IMR-90 (cell line): Measurements from ENCODE around the gene ORC5. TPM values are rescaled to one million over a fixed set of nuclear protein-coding genes. Genes with fewer than 3 reads are reported as not detected.

Experiments
- ATAC-seq: fragments of 200-7000 bp; cut with Tn5 transposase; 2 replicates; pipeline ENCODE4 v1.9.1; 2020; ENCODE audit warnings: low read depth, mild to moderate bottlenecking, moderate library complexity
- BruUV-seq: library from RNA; stranded (reverse); fragments of 400-500 nt; replicated peaks from 2 replicates; lab custom pipeline; 2021; lab: Mats Ljungman, UMichigan
- CTCF ChIA-PET: fragments of 300-600 bp; formaldehyde crosslinking; extraction: SDS; loops from one replicate; lab custom pipeline; 2021; ENCODE audit warnings: antibody characterized with exemption; lab: Yijun Ruan, JAX
- POLR2A ChIA-PET: fragments of 300-600 bp; sonication (Branson Sonifier 250); formaldehyde crosslinking; loops from one replicate; lab custom pipeline; 2022; ENCODE audit warnings: antibody characterized with exemption; ENCODE audit not compliant: unreplicated experiment; lab: Charles Lee
- DNase-seq: peaks from one replicate; pipeline ENCODE4 v3.0.0; 2013
- H2AFZ ChIP-seq: replicated peaks from 2 replicates; pipeline ENCODE3; 2013; ENCODE audit warnings: low read length, mild to moderate bottlenecking; ENCODE audit not compliant: poor library complexity
- H2AK5ac ChIP-seq: 2 replicates; pipeline ENCODE4 v1.6.1; 2013; ENCODE audit warnings: low read depth, low read length, inconsistent platforms
- H2AK9ac ChIP-seq: replicated peaks from 2 replicates; pipeline ENCODE3; 2013; ENCODE audit warnings: mild to moderate bottlenecking, low read depth, low read length, moderate library complexity; ENCODE audit not compliant: poor library complexity
- H2BK120ac ChIP-seq: 2 replicates; pipeline ENCODE4 v1.6.1; 2013; ENCODE audit warnings: low read depth, low read length, inconsistent platforms
- H2BK15ac ChIP-seq: 3 replicates; pipeline ENCODE4 v1.6.1; 2013; ENCODE audit warnings: low read depth, low read length, inconsistent platforms
- H2BK20ac ChIP-seq: 2 replicates; pipeline ENCODE4 v1.6.1; 2013; ENCODE audit warnings: low read depth, mild to moderate bottlenecking, inconsistent platforms, low read length, moderate library complexity
- H2BK5ac ChIP-seq: 2 replicates; pipeline ENCODE4 v1.6.1; 2013; ENCODE audit warnings: mild to moderate bottlenecking, low read depth, low read length, inconsistent platforms; ENCODE audit not compliant: poor library complexity, severe bottlenecking
- H3K14ac ChIP-seq: replicated peaks from 2 replicates; pipeline ENCODE4 v1.6.1; 2013; ENCODE audit warnings: low read depth, low read length, inconsistent platforms
- H3K18ac ChIP-seq: 2 replicates; pipeline ENCODE4 v1.6.1; 2013; ENCODE audit warnings: low read depth, low read length, control low read depth
- H3K23ac ChIP-seq: 2 replicates; pipeline ENCODE4 v1.6.1; 2013; ENCODE audit warnings: low read depth, low read length, inconsistent platforms
- H3K27ac ChIP-seq: 2 replicates; pipeline ENCODE4 v1.5.1; 2013; ENCODE audit warnings: mild to moderate bottlenecking, control low read depth, low read length; ENCODE audit not compliant: insufficient read depth
- H3K27me3 ChIP-seq: 2 replicates; pipeline ENCODE4 v1.6.1; 2013; ENCODE audit warnings: low read length; ENCODE audit not compliant: control insufficient read depth, insufficient read depth
- H3K36me3 ChIP-seq: 2 replicates; pipeline ENCODE4 v1.6.1; 2013; ENCODE audit warnings: low read length, mixed read lengths; ENCODE audit not compliant: control insufficient read depth, insufficient read depth
- H3K4ac ChIP-seq: 2 replicates; pipeline ENCODE4 v1.6.1; 2013; ENCODE audit warnings: low read depth, low read length, inconsistent platforms
- H3K4me1 ChIP-seq: 2 replicates; pipeline ENCODE4 v1.6.1; 2013; ENCODE audit warnings: low read length, mixed read lengths; ENCODE audit not compliant: control insufficient read depth, insufficient read depth
- H3K4me2 ChIP-seq: 2 replicates; pipeline ENCODE4 v1.6.1; 2013; ENCODE audit warnings: low read depth, mild to moderate bottlenecking, control low read depth, low read length, moderate library complexity
- H3K4me3 ChIP-seq: 2 replicates; pipeline ENCODE4 v1.5.1; 2013; ENCODE audit warnings: low read depth, mild to moderate bottlenecking, control low read depth, low read length, moderate library complexity; ENCODE audit not compliant: insufficient read depth
- H3K56ac ChIP-seq: 2 replicates; pipeline ENCODE4 v1.6.1; 2013; ENCODE audit warnings: low read length, inconsistent platforms; ENCODE audit not compliant: insufficient read depth; ENCODE audit errors: extremely low read depth
- H3K79me1 ChIP-seq, 2 experiments: 2 replicates each; pipeline ENCODE4 v1.6.1; 2013; ENCODE audit warnings: low read length in 2 of 2, inconsistent platforms in 1 of 2, low read depth in 1 of 2
- H3K9ac ChIP-seq: 2 replicates; pipeline ENCODE4 v1.6.1; 2013; ENCODE audit warnings: low read depth, low read length, control low read depth
- H3K9me1 ChIP-seq: 2 replicates; pipeline ENCODE4 v1.6.1; 2013; ENCODE audit warnings: low read length, inconsistent platforms; ENCODE audit not compliant: insufficient read depth
- H3K9me3 ChIP-seq: 2 replicates; pipeline ENCODE4 v1.6.1; 2013; ENCODE audit warnings: low read length; ENCODE audit not compliant: control insufficient read depth, insufficient read depth
- H4K20me1 ChIP-seq: 2 replicates; pipeline ENCODE4 v1.6.1; 2013; ENCODE audit warnings: low read length, inconsistent platforms; ENCODE audit not compliant: insufficient read depth
- H4K5ac ChIP-seq: 2 replicates; pipeline ENCODE4 v1.6.1; 2013; ENCODE audit warnings: mild to moderate bottlenecking, low read depth, low read length, control low read depth
- H4K8ac ChIP-seq, 2 experiments: 2 replicates each; pipeline ENCODE4 v1.6.1; 2013; ENCODE audit warnings: low read depth in 2 of 2, low read length in 2 of 2, control low read depth in 1 of 2, inconsistent platforms in 1 of 2
- H4K91ac ChIP-seq: 2 replicates; pipeline ENCODE4 v1.6.1; 2013; ENCODE audit warnings: low read depth, low read length, inconsistent platforms; ENCODE audit not compliant: insufficient read depth
- BHLHE40 ChIP-seq: fragments of 150-350 bp; IDR thresholded peaks from 2 replicates; pipeline ENCODE4 v1.6.1; 2016; ENCODE audit warnings: mild to moderate bottlenecking, low read depth, low read length
- CEBPB ChIP-seq: IDR thresholded peaks from 2 replicates; pipeline ENCODE4 v1.6.1; 2012; ENCODE audit warnings: low read depth, low read length, improper control_type of control experiment
- CHD1 ChIP-seq: IDR thresholded peaks from 2 replicates; pipeline ENCODE4 v1.6.1; 2012; ENCODE audit warnings: low read depth, low read length, improper control_type of control experiment
- FOS ChIP-seq: fragments of 150-350 bp; IDR thresholded peaks from 2 replicates; pipeline ENCODE4 v1.6.1; 2016; ENCODE audit warnings: low read depth, low read length
- MAFK ChIP-seq: IDR thresholded peaks from 2 replicates; pipeline ENCODE4 v1.6.1; 2012; ENCODE audit warnings: low read depth, low read length, improper control_type of control experiment
- MAZ ChIP-seq: IDR thresholded peaks from 2 replicates; pipeline ENCODE4 v1.6.1; 2012; ENCODE audit warnings: low read depth, mild to moderate bottlenecking, low read length, improper control_type of control experiment, moderate library complexity, borderline replicate concordance
- MXI1 ChIP-seq: IDR thresholded peaks from 2 replicates; pipeline ENCODE4 v1.6.1; 2012; ENCODE audit warnings: low read depth, mild to moderate bottlenecking, low read length, moderate library complexity, borderline replicate concordance
- NFE2L2 ChIP-seq: fragments of 150-350 bp; IDR thresholded peaks from 2 replicates; pipeline ENCODE4 v1.6.1; 2016; ENCODE audit warnings: low read depth, mild to moderate bottlenecking, low read length
- POLR2A ChIP-seq: IDR thresholded peaks from 2 replicates; pipeline ENCODE4 v1.6.1; 2012; ENCODE audit warnings: mild to moderate bottlenecking, low read depth, low read length
- RAD21 ChIP-seq: IDR thresholded peaks from 2 replicates; pipeline ENCODE4 v1.6.1; 2012; ENCODE audit warnings: low read length, improper control_type of control experiment
- RCOR1 ChIP-seq: IDR thresholded peaks from 2 replicates; pipeline ENCODE4 v1.6.1; 2012; ENCODE audit warnings: mild to moderate bottlenecking, low read length, improper control_type of control experiment; ENCODE audit not compliant: insufficient replicate concordance
- RFX5 ChIP-seq: IDR thresholded peaks from 2 replicates; pipeline ENCODE4 v1.8.0; 2012; ENCODE audit warnings: low read depth, mild to moderate bottlenecking, low read length, moderate library complexity
- SMC3 ChIP-seq: fragments of 150-350 bp; IDR thresholded peaks from 2 replicates; pipeline ENCODE4 v1.6.1; 2016; ENCODE audit warnings: low read depth, mild to moderate bottlenecking, antibody characterized with exemption, low read length, moderate library complexity
- WGBS, 2 experiments: methylation state at CpG; one replicate each; pipeline versions ENCODE4 v1.1.5 to v1.1.7; 2013; ENCODE audit warnings: missing lambda C conversion rate in 2 of 2; ENCODE audit not compliant: insufficient read length in 1 of 2; ENCODE audit errors: extremely low coverage in 2 of 2; 5-methylcytosine and 5-hydroxymethylcytosine counted together
- dilution Hi-C: fragments of 300-500 bp; cut with HindIII; formaldehyde crosslinking; loops from one replicate; pipeline ENCODE4 v1.14.3; 2018; ENCODE audit warnings: low sequenced_read_pairs; ENCODE audit not compliant: unreplicated experiment
- in situ Hi-C: fragments of 300-500 bp; cut with MboI; formaldehyde crosslinking; loops from 3 replicates; pipeline ENCODE4 v1.14.3; 2019; ENCODE audit warnings: low sequenced_read_pairs, inconsistent platforms, mixed read lengths
- intact Hi-C: fragments of 100-400 bp; cut with micrococcal nuclease; formaldehyde crosslinking; loops from 2 replicates; pipeline ENCODE4 v1.10.0; 2022
- polyA plus RNA-seq, 3 experiments: library from polyadenylated mRNA; depleted of rRNA; stranded (reverse); fragments of >200 nt; gene quantifications; 2 replicates each; pipeline ENCODE4 v1.2.3, GENCODE V29; 2012; ENCODE audit warnings: low replicate concordance in 1 of 3
- total RNA-seq: library from RNA; depleted of rRNA; stranded (reverse); fragments of >200 nt; gene quantifications from 2 replicates; pipeline ENCODE4 v1.2.3, GENCODE V29; 2012
- TF ChIP-seq, protein P1 (sequence below): conservative IDR thresholded peaks from 2 replicates; pipeline ENCODE4 v1.5.1; 2012; ENCODE audit warnings: mild to moderate bottlenecking, low read depth, low read length, improper control_type of control experiment
- TF ChIP-seq, protein P2 (sequence below): fragments of 150-350 bp; IDR thresholded peaks from 2 replicates; pipeline ENCODE4 v1.6.1; 2016; ENCODE audit warnings: low read depth, mild to moderate bottlenecking, low read length, moderate library complexity, borderline replicate concordance
- TF ChIP-seq, protein P3 (sequence below): fragments of 150-350 bp; IDR thresholded peaks from 2 replicates; pipeline ENCODE4 v1.6.1; 2017; ENCODE audit warnings: mild to moderate bottlenecking, antibody characterized with exemption, low read length, low read depth

The ORC5 gene
- total and polyA plus RNA-seq, 2 of the 4 experiments (the other 2 are of a cell fraction): 7.9 to 18.8 TPM

DNA sequence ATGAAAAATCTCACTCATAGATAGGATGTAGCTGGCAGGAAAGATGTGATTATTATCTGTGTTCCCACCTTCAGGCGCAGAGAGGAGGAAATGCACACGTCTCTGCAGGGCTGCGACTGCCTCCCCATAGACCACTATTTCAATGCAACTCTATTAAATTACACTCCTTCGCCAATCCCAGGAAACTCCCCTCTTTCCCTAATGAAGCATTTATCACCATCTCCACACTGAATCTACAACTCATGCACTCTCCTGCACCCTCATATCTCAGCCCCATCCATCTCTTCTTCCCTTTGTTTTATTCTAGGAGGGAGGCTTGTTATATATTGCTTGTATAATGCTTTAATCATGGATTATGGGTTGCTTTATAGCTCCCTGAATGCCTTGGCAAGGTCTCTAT is 116.6 kb downstream of the ORC5 start:
- no peak overlapping the region for H2BK5ac ChIP-seq
- H2AK5ac ChIP-seq: no peak overlapping the region
- H2BK120ac ChIP-seq: no peak overlapping the region
- H3K14ac ChIP-seq: no peak overlapping the region
- peaks cover 3% of the 10 kb centered on the region; the same call in 1 of the 2 replicates for H3K27me3 ChIP-seq
- in situ Hi-C loops: no loop called here
- no peak overlapping the region for H4K5ac ChIP-seq
- H3K4me3 ChIP-seq: no peak overlapping the region
- H3K9me1 ChIP-seq: no peaks in the 10 kb centered on the region
- no peaks in the 10 kb centered on the region for H4K20me1 ChIP-seq
- POLR2A ChIA-PET: no interaction called here
- DNase-seq: no peak
- no peaks in the 10 kb centered on the region for H3K36me3 ChIP-seq
- H3K4ac ChIP-seq: no peak overlapping the region
- H2BK15ac ChIP-seq: no peak overlapping the region
- H3K27ac ChIP-seq: no peak overlapping the region
- dilution Hi-C loops: no loop called here
- CTCF ChIA-PET: no interaction called here
- no peaks in the 10 kb centered on the region for H3K4me1 ChIP-seq
- H2AK9ac ChIP-seq: no peak overlapping the region
- no peak for TF ChIP-seq SMC3
- no peak for TF ChIP-seq RCOR1
- no peak for TF ChIP-seq RFX5
- TF ChIP-seq, protein P1, sequence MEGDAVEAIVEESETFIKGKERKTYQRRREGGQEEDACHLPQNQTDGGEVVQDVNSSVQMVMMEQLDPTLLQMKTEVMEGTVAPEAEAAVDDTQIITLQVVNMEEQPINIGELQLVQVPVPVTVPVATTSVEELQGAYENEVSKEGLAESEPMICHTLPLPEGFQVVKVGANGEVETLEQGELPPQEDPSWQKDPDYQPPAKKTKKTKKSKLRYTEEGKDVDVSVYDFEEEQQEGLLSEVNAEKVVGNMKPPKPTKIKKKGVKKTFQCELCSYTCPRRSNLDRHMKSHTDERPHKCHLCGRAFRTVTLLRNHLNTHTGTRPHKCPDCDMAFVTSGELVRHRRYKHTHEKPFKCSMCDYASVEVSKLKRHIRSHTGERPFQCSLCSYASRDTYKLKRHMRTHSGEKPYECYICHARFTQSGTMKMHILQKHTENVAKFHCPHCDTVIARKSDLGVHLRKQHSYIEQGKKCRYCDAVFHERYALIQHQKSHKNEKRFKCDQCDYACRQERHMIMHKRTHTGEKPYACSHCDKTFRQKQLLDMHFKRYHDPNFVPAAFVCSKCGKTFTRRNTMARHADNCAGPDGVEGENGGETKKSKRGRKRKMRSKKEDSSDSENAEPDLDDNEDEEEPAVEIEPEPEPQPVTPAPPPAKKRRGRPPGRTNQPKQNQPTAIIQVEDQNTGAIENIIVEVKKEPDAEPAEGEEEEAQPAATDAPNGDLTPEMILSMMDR: no peak
- no peak for TF ChIP-seq CEBPB
- TF ChIP-seq MXI1: no peak
- TF ChIP-seq MAZ: no peak
- TF ChIP-seq POLR2A: no peak
- no peak for TF ChIP-seq CHD1
- TF ChIP-seq NFE2L2: no peak
- TF ChIP-seq FOS: no peak
- TF ChIP-seq, protein P2, sequence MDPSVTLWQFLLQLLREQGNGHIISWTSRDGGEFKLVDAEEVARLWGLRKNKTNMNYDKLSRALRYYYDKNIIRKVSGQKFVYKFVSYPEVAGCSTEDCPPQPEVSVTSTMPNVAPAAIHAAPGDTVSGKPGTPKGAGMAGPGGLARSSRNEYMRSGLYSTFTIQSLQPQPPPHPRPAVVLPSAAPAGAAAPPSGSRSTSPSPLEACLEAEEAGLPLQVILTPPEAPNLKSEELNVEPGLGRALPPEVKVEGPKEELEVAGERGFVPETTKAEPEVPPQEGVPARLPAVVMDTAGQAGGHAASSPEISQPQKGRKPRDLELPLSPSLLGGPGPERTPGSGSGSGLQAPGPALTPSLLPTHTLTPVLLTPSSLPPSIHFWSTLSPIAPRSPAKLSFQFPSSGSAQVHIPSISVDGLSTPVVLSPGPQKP: no peak
- TF ChIP-seq, protein P3, sequence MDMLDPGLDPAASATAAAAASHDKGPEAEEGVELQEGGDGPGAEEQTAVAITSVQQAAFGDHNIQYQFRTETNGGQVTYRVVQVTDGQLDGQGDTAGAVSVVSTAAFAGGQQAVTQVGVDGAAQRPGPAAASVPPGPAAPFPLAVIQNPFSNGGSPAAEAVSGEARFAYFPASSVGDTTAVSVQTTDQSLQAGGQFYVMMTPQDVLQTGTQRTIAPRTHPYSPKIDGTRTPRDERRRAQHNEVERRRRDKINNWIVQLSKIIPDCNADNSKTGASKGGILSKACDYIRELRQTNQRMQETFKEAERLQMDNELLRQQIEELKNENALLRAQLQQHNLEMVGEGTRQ: no peak
- TF ChIP-seq BHLHE40: no peak
- TF ChIP-seq MAFK: no peak
- TF ChIP-seq RAD21: no peak
- BruUV-seq: no TSS peak
- H4K8ac ChIP-seq: no peak overlapping the region
- H2BK20ac ChIP-seq: no peak overlapping the region
- no peak overlapping the region for H3K18ac ChIP-seq
- H3K9ac ChIP-seq: no peak overlapping the region
- no peak overlapping the region for H2AFZ ChIP-seq
- no peak overlapping the region for H4K91ac ChIP-seq
- no peaks in the 10 kb centered on the region for H3K9me3 ChIP-seq
- no peak for ATAC-seq
- no peak overlapping the region for H3K23ac ChIP-seq
- WGBS, 2 experiments: no CpG with 5 or more reads among the region's 4 CpGs
- H3K4me2 ChIP-seq: no peak overlapping the region
- H3K79me1 ChIP-seq: no peaks in the 10 kb centered on the region
- H3K56ac ChIP-seq: no peak overlapping the region
- intact Hi-C loops: loop anchor here (5.0 kb wide), 1 partner anchor 94 kb away; no protein-coding TSS in a partner anchor
